ENCODE data around the gene MEFV.

MEFV gene

DNA sequence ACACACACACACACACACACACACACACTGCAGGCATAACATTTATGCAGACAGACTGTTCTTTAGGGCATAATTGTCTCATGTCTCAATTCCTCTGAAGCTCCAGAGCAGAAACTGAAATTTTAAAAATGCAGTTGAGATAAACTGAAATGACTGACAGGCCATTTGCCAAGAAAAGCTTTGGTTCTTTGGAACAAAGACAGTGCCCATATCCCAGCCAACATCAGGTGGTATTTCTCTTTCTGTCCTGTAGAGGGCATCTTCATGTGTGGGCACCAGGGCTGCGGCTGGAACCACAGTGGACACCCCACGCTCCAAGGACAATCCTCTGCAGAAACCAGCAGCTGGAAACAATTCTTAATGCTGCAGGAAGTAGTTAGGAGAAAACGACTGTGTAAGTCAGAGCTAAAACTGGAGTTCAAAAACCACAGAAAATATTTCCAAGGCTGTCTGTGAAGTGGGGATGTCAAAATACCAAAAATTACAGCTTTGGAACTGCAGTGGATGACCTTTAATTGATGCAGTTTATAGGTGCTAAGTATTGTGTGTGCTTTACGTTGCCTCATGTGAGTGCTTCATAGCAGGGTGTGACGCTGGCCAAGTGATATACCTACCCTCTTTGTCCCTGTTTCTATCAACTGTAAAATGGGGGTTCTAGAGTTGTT lies 10.6 kb upstream of the MEFV start:
- DNase-seq (ENCODE audit: low read depth, low spot score), result no peak

DNA sequence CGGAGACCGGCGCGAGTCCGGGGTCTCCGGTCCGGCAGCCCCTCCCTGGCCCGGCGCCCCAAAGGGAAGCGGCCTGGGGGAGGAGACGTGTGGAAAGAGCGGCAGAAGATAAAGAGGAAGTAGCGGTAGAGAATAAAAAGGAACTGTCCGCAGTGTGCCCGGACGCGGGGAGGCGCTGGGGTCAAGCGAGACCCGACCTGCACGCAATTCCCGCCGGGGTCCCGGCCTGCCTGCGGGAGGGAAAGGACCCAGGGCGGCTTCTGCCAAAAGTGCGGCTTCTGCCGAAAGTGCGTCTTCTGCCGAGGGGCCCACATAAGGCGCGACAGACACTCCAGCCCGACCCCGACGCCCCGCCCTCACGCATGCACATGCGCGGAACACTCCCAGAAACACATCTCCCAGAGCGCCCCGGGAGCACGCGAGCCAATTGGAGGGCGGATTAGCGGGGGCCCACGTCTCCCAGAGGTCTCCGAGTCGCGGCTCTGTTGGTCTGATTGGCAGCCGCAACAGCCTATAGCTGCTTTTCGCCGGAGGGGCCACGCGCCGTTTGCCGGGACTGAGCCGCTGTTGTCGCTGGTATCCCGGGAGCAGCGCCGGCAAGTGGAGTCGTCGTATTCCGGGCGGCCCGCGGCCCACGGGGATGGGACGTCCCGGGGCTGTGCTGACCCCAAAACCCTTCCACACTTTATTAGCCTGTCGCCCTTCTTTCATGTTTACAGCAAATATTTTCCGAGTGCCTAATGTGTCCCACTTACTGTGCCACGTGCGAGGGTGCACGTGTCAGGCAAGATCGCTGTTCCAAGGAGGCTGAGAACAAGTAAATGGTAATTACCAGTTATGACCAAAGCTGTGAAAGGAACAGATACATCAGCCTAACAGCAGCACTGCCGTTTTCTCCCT lies 8.0 kb upstream of the MEFV start:
- peak; percentile 86 for DNase-seq (ENCODE audit: low read depth, low spot score)

DNA sequence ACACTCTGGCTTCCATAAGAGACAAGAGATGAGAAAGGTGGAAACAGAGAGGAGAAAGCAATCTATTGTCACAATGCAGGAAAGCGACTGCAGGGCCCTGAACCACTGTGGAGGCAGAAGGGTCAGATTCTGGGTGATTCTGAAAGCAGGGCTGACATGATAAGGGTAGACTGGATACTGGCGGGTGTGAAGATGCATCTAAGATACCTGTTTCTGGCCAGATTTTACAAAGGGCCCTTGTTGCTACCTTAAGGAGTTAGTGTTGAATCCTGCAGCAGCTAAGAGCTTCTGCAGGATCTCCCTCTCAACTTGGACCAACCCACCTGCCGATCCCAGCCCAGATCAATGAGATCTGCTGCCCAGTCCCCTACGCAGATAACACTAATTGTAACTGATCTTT lies 6.1 kb upstream of the MEFV start:
- DNase-seq (ENCODE audit: low read depth, low spot score), result no peak

DNA sequence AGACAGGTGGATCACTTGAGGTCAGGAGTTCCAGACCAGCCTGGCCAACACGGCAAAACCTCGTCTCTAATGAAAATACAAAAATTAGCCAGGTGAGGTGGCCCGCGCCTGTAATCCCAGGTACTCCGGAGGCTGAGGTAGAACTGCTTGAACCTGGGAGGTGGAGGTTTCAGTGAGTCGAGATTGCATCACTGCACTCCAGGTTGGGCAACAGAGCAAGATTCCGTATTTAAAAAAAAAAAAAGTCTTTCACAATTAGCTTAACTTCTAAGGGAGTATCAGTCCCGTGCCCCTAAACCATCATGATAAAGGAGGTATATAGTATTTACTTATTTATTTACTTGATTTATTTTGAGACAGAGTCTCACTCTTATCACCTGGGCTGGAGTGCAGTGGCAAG lies 3.4 kb upstream of the MEFV start:
- DNase-seq (ENCODE audit: low read depth, low spot score), result no peak

DNA sequence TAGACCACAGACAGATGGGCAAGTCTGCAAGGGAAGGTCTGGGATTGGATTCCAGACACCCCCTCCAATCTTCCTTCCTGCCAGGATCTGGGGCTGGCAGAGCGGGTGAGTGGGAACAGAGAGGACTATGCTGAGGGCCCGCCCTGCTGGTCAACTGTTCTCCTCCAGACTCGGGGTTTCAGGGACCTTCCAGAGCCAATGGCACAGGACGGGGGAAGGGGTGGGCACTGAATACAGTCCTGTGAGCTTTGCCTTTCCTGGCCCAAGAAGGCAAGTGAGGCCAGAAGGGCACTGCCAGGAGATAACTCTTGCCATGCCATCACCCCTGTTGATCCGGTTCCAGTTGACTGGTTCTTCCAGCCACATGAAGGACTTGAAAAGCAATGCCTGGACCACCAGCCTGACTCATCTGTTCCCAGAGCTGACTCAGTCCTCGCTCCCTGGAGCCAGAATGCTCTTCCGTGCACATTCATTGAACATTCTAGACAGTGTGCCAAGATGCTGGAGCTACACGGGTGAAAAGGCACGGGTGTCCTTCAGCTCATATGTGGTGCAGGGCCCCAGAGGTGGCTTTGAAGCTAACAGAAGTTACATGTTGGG lies 533 bp upstream of the MEFV start:
- DNase-seq (ENCODE audit: low read depth, low spot score), result no peak

DNA sequence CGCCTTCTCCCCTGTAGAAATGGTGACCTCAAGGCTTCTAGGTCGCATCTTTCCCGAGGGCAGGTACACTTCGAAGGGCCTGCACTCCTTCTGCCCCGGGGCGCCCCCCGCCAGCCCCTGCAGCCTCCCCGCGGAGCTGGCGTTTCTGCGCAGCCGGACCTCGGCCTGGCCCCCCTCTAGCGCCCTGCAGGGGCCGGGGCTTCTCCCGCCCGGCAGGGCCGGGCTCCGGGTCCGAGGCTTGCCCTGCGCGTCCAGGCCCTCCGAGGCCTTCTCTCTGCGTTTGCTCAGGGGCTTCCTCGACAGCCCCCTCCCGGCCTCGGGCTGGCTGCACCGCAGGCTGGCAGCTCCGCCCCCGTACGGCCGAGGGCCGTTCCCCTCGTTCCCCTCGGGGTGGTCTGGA lies 2.1 kb downstream of the MEFV start:
- no peak for DNase-seq (ENCODE audit: low read depth, low spot score)

DNA sequence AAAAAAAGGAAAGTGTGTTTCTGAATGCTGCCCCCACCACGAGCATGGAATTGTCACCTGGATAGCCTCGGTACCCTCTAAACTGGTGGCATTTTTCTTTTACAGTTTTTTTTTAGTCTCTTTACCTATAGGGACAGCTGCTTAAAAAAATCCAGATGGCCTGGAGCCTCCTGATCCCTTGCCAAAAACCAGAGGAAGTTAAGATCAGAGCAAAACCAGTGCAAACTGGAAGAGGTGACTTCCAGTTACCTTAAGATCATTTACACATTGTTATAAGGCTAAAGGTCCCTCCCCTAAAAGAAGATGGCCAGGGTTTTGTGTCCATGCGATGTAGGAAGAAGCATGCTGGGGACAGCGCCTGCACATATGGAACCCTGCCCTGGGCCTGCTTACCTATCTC lies 3.5 kb downstream of the MEFV start:
- DNase-seq (ENCODE audit: low read depth, low spot score), result no peak

DNA sequence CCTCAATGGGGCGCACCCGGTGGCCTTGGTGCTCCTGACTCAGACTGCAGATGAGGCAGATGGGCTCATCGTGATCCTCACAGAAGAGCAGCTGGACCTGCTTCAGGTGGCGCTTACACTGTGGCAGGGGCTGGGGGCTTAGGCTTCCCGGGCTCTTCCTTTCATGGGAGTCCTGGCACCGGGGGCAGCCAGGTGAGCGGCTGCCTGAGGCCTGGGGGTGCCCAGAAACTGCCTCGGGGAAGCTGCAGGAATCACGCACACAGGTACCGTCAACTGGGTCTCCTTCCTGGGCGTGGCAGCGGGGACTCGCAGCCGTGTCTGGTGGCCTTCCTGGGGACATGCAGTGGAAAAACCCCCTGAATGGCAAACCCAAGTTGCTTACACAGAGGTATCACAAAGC lies 7.0 kb downstream of the MEFV start:
- no peak for DNase-seq (ENCODE audit: low read depth, low spot score)

DNA sequence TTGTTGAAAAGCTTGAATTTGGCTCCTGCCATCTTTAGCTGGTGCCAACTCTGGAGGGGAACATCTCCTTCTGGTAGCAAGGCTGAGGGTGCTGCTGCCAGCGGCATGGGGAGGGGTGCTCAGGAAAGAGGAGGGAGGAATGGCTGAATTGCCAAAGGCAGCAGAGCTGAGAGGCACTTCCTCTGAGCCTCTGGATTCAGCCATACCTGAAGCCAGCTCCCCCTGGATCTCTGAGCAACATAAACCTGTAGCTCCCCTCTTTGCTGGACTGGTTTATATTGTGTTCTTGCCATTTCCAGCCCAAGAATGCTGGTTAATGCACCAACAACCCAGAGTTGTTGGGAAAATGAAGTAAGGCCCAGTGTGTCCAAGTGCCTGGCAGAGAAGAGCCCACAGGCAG lies 7.4 kb downstream of the MEFV start:
- no peak for DNase-seq (ENCODE audit: low read depth, low spot score)

DNA sequence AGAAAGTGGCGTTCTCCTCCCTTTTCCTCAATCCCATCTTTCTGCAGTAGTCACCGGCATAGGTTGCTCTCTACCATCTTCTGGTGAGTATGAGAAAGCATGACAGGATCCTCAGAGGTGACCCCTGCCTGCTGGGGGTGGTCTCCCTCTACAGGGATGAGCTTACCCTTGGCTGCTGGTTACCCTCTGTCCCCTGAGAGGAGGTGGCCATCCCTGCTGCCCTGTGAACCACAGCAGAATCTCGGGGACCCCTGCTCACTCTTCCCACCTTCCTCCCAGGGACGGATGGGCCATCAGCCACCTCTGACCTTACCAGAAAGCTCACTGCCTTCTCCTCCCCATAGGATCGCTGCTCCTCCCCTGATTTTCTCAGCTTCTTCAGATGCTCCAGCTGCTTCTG lies 7.8 kb downstream of the MEFV start:
- no peak for DNase-seq (ENCODE audit: low read depth, low spot score)

DNA sequence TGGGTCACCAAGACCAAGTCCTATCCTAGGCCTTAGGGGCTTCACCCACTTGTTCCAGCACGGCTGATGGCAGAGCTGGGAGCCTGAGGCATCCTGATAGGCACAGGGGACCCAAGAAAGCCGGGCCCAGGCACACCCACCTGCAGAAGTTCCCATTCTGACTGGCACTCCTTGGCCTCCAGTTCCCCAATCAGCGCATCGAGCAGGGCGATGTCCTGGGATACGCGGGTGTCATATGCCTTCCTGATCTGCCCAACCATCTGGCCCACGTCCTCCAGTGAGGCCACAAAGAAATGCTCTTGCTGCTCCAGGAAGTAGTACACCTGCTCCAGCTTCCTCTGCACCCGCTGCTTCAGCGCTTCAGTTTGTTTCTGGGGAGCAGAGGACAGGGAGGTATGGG lies 9.6 kb downstream of the MEFV start:
- no peak for DNase-seq (ENCODE audit: low read depth, low spot score)

DNA sequence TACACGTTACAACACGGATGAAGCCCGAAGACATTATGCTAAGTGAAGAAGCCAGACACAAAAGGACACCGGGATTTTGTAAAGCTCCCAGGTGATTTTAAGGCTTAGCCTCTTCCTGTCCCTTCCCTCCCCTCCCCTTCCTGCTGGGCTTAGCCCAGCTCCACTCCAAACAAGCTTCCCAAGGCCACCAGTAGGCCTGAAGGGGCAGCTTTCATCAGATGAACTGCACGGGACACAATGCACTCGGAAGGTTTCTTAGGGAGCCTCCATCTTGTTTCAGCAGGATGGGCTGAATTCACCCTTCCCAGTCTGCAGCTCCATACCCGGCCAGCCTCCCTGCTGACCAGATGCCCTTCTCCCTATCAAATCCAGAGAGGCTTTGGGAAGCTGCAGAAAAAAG lies 10.4 kb downstream of the MEFV start:
- DNase-seq (ENCODE audit: low read depth, low spot score), result no peak

DNA sequence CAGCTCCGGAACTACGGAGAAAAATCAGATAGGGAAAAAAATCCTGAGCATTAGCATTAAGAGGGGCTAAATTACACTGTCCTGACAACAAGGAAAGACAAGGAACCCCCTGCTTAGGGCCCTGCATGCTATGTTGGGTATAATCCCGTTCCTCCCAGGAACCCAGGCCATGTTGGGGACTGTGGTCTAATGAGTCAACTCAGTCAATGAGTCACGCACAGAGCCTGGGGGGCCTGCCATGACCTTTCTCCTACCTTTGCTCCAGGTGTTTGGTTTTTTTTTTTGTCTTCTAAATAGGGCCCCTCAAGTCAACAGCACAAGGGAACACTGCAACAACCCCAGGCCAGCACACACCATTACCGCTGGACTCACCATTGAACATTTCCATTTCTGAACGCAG lies 12.6 kb downstream of the MEFV start:
- DNase-seq (ENCODE audit: low read depth, low spot score), result no peak

DNA sequence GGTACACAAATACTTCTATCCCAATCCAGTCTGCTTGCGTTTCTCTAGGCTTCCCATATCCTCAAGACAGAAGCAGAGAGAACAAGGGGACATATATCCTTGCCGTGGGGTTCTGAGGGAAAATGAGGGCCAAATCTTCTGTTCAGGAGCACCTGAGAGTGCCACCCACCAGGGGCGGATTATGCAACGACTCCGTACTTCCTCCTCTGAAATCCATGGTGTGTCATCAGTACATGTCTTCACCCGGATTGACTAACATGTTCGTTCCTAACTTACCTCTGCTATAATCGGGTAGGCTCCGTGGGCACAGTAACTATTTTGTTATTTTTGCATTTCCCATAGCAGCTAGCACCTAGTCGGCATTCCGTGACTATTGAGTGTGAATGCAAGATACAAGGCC lies 13.7 kb downstream of the MEFV start:
- DNase-seq (ENCODE audit: low read depth, low spot score), result no peak

DNA sequence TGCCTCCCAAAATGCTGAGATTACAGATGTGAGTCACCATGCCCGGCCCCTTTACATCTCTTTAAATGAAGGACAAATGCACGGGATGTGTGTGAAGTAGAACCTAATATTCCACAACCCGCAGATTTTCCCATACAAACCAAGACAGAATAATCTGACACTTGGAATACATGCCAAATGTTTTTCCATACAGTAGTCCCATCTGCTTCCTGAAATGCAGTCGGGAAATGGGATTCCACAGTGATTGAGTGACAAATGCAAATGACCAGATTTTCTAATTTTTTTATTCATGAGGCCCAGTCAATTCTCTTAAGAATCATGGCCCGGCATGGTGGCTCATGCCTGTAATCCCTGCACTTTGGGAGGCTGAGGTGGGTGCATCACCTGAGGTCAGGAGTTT lies 14.7 kb downstream of the MEFV start:
- DNase-seq (ENCODE audit: low read depth, low spot score), result no peak

DNA sequence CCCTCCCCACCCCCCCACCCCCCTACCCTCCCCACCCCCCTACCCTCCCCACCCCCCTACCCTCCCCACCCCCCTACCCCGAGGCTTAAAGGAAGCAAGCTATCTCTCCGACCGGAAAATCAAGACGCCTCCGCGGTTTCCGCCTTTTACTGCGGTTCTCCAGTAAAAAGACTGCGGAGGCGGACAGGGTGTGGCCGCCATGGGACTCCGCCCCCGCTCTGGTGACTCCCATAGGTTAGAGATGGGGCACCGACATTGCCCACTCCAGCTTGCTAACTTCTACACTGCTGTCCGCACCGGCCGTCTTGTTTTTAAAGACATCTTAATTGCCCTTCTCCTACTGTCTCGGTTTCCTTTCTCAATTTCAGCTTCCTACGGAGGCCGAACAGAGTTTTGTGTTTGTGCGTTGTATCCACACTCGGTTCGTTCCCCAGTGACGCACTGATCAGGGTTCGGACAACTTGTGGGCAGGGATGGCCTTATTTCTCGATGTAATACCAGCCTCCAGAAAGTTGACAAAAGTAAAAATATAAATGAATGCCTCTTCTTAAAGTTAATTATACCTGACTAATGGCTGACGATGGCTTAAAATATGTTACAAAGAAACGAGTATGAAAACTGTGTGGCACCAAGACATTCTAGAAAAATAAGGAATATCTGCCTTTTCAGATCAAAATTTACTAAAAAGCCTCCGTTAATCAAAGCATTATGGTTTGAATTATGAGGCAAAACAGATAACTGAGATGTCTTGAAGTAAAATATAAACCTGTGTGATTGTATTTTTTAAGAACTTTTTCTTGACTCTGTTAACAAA lies 20.4 kb downstream of the MEFV start:
- DNase-seq (ENCODE audit: low read depth, low spot score), result no peak

DNA sequence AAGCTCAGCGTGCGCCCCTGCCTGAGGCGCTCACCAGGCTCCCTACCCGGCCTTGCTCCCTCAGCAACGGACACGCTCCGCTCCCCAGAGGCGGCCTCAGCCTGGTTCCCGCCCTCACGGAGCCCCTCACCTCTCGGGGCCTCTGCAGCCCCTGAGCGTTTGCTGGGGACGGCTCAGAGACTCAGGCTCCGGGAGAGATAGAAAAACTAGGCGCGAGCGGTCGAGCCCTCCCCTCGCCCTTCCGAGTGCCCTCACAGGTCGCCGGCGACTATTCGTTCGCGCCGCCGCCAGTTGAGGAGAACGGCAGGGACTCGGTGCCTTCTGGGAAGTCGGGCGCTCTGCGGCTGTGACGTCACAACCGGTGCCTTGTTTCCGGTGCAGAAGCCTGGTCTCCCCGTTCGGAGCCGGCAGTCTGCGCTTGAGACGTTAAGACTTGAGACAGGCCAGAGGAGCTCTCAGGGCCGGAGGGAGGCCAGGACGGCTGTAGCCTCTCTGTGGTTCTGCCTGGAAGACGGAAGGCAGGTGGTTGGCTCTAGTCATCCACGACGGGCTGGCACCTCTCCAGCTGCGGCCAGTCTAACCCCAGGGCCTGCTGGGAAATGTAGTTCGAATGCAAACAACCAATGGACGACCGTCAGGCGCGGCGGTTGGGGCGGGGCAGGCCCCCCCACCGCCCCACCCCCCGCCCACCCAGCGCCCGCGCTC lies 21.4 kb downstream of the MEFV start, which contains the start of gene ZNF200:
Gene ZNF200 (minus strand): TSS at position 302 of the 705 bp plus-strand sequence. CDS start 1,403 bp downstream, outside the sequence.
- peak; percentile 84 for DNase-seq (ENCODE audit: low read depth, low spot score)

DNA sequence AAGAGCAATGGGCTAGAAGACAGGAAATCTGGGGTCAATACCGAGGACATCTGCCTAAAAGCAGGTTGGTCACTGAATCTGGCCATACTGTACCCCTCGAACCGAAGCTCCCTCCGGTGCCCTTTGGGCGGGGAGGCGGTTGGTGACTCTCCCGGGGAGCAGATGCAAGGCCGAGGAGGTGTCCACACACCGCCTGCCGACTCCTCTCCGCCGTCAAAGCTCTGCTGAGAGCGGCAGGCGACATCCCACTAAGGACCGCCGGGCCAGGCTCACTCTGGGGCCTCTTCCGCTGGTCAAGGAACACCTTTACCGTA lies 21.9 kb downstream of the MEFV start:
- no peak for DNase-seq (ENCODE audit: low read depth, low spot score)

DNA sequence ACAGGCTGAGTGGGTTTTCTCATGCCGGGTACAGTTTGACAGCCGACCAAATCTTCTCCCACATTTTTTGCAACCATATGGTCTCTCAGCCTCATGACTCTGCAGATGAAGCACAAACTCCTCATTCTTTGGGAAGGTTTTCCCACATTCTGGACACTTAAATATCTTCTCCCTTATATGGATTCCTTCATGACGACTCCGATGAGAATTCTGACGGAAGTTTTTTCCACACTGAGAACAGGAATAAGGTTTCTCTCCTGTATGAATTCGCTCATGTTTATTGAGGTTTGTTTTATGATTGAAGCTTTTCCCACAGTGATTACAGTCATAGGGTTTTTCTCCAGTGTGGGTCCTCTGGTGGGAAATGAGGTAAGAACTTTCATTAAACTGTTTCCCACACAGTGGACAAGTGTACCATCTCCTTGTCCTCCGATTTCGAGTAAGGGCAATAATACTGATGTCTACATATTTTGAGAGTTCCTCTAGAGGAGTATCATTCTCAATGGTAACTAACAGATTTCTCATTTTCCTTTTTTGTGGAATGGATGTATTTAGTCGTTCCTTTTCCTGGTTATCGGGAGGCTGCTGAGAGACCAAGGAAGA lies 32.4 kb downstream of the MEFV start:
- DNase-seq (ENCODE audit: low read depth, low spot score), result no peak

DNA sequence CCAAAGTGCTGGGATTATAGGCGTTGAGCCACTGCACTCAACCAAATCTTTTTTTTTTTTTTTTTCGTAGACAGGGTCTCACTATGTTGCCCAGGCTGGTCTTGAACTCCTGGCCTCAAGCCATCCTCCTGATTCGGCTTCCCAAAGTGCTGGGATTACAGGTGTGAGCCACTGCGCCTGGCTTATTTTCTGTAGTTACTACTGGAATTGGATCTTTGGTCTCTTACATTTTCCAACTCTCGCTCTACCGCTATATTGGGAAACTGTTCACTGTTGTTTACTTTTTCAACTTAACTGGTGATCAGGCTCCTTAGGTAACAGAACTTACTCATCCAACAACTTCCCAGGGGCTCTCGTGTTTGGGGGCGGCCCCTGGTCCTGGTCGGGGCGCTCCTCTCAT lies 35.6 kb downstream of the MEFV start:
- no peak for DNase-seq (ENCODE audit: low read depth, low spot score)

DNA sequence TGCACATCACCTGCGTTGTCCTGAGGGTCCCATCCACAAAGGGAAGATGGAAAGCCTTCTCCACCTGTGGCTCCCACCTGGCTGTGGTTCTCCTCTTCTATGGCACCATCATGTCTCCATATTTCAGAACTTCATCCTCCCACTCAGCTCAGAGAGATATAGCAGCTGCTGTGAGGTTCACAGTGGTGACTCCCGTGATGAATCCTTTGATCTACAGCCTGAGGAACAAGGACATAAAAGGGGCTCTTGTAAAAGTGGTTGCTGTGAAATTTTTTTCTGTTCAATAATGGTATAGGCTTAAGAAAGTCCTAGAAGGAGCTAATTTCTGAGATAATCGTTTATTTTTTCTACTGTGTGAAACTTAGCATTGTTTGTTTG lies 40.2 kb downstream of the MEFV start:
- DNase-seq (ENCODE audit: low read depth, low spot score), result no peak

All from smooth muscle cell of the brain vasculature (primary cell).